ENCODE data around the gene SPON1.

The SPON1 gene

DNA sequence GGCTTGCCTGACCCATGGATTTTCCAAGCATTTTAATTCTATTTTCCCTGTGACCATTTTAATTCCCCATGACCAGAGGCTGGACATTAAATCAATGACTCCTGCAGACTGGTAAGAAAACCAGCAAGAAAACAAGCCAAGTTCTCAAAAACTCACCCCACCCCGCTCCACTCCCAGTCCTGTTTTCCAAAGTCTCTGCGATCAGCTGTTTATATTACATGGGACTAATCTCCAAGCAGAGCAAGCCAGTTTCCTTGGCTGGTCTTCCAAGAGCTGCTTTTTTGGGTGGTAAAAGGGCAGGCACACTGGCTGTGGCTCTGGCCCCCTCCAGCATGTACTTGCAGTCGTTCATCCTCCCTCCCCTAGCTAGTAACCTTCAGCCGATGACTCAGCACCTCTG, 298.5 kb downstream of the SPON1 start:
- no peak overlapping the region for H2BK5ac ChIP-seq (ENCODE audit: low read depth, low read length, poor library complexity, severe bottlenecking)
- H2BK12ac ChIP-seq (ENCODE audit: low read length in 2 of 2): no peak overlapping the region
- H4K8ac ChIP-seq (ENCODE audit: low read length): no peak overlapping the region
- H3K4me3 ChIP-seq (ENCODE audit: insufficient read depth in 1 of 2, low read depth in 1 of 2, low read length in 2 of 2): no peak overlapping the region
- no peak overlapping the region for H3K14ac ChIP-seq (ENCODE audit: low read length in 2 of 2)
- 93% methylated on average over 3 of the region's 4 CpGs for WGBS
- H3K36me3 ChIP-seq (ENCODE audit: control insufficient read depth in 1 of 2, insufficient read depth in 2 of 2, low read depth in 1 of 2, low read length in 2 of 2): peaks cover 16 to 47% of the 10 kb centered on the region in 2 experiments
- no peak overlapping the region for H4K91ac ChIP-seq (ENCODE audit: low read length)
- no peak overlapping the region for H3K27ac ChIP-seq (ENCODE audit: low read length, poor library complexity, severe bottlenecking)
- H3K4me2 ChIP-seq (ENCODE audit: low read length, poor library complexity, severe bottlenecking): no peak overlapping the region
- no peak overlapping the region for H2BK15ac ChIP-seq (ENCODE audit: low read depth, poor library complexity, severe bottlenecking)
- no peaks in the 10 kb centered on the region for H3K27me3 ChIP-seq (ENCODE audit: control insufficient read depth in 1 of 2, insufficient read depth in 1 of 2, low read length in 2 of 2)
- H3K79me1 ChIP-seq (replicated peaks; ENCODE audit: low read length, poor library complexity, severe bottlenecking): no peaks in the 10 kb centered on the region
- no peak overlapping the region for H2AK5ac ChIP-seq (ENCODE audit: low read length, severe bottlenecking)
- no peak overlapping the region for H2AFZ ChIP-seq (ENCODE audit: low read depth, low read length)
- H2BK120ac ChIP-seq (ENCODE audit: low read depth, low read length): no peak overlapping the region
- H3K9me3 ChIP-seq (ENCODE audit: control insufficient read depth, low read length): no peaks in the 10 kb centered on the region
- no peak overlapping the region for H3K4ac ChIP-seq (ENCODE audit: low read depth in 1 of 2, low read length in 2 of 2)
- H3K9ac ChIP-seq (ENCODE audit: low read length): no peak overlapping the region
- no peak for DNase-seq
- H3K23ac ChIP-seq (ENCODE audit: low read length in 2 of 2): no peak overlapping the region
- peaks cover 12% of the 10 kb centered on the region for H3K4me1 ChIP-seq (ENCODE audit: control insufficient read depth, insufficient read depth, low read depth, low read length)
- H3K18ac ChIP-seq (ENCODE audit: low read depth in 1 of 2, low read length in 2 of 2): no peak overlapping the region

GRCh38 chr11:14262271-14262846, 299.8 kb downstream of the SPON1 start:
- no peak for DNase-seq
- no peak overlapping the region for H2AK5ac ChIP-seq (ENCODE audit: low read length, severe bottlenecking)
- no peak overlapping the region for H3K4ac ChIP-seq (ENCODE audit: low read depth in 1 of 2, low read length in 2 of 2)
- no peak overlapping the region for H2BK15ac ChIP-seq (ENCODE audit: low read depth, poor library complexity, severe bottlenecking)
- H3K36me3 ChIP-seq (ENCODE audit: control insufficient read depth in 1 of 2, insufficient read depth in 2 of 2, low read depth in 1 of 2, low read length in 2 of 2): peaks cover 16 to 49% of the 10 kb centered on the region in 2 experiments
- no peak overlapping the region for H2BK5ac ChIP-seq (ENCODE audit: low read depth, low read length, poor library complexity, severe bottlenecking)
- H3K27ac ChIP-seq (ENCODE audit: low read length, poor library complexity, severe bottlenecking): no peak overlapping the region
- no peak overlapping the region for H3K23ac ChIP-seq (ENCODE audit: low read length in 2 of 2)
- no peak overlapping the region for H3K4me3 ChIP-seq (ENCODE audit: insufficient read depth in 1 of 2, low read depth in 1 of 2, low read length in 2 of 2)
- H3K4me2 ChIP-seq (ENCODE audit: low read length, poor library complexity, severe bottlenecking): no peak overlapping the region
- no peak overlapping the region for H2BK120ac ChIP-seq (ENCODE audit: low read depth, low read length)
- no peak overlapping the region for H3K18ac ChIP-seq (ENCODE audit: low read depth in 1 of 2, low read length in 2 of 2)
- WGBS: 94% methylated on average over 8 of the region's 8 CpGs
- no peak overlapping the region for H2AFZ ChIP-seq (ENCODE audit: low read depth, low read length)
- no peak overlapping the region for H4K91ac ChIP-seq (ENCODE audit: low read length)
- H3K14ac ChIP-seq (ENCODE audit: low read length in 2 of 2): no peak overlapping the region
- no peaks in the 10 kb centered on the region for H3K27me3 ChIP-seq (ENCODE audit: control insufficient read depth in 1 of 2, insufficient read depth in 1 of 2, low read length in 2 of 2)
- H2BK12ac ChIP-seq (ENCODE audit: low read length in 2 of 2): no peak overlapping the region
- H3K79me1 ChIP-seq (replicated peaks; ENCODE audit: low read length, poor library complexity, severe bottlenecking): no peaks in the 10 kb centered on the region
- no peak overlapping the region for H3K9ac ChIP-seq (ENCODE audit: low read length)
- peaks cover 12% of the 10 kb centered on the region for H3K4me1 ChIP-seq (ENCODE audit: control insufficient read depth, insufficient read depth, low read depth, low read length)
- H4K8ac ChIP-seq (ENCODE audit: low read length): no peak overlapping the region
- no peaks in the 10 kb centered on the region for H3K9me3 ChIP-seq (ENCODE audit: control insufficient read depth, low read length)

- Histone ChIP-seq H2BK120ac (ENCODE audit: low read depth, low read length) (no peak overlapping the region), H3K4me2 (ENCODE audit: low read length, poor library complexity, severe bottlenecking) (no peak overlapping the region), H2BK15ac (ENCODE audit: low read depth, poor library complexity, severe bottlenecking) (no peak overlapping the region), H3K18ac (ENCODE audit: low read depth in 1 of 2, low read length in 2 of 2) (no peak overlapping the region), H3K36me3 (ENCODE audit: control insufficient read depth in 1 of 2, insufficient read depth in 2 of 2, low read depth in 1 of 2, low read length in 2 of 2) (peaks cover 26 to 50% of the 10 kb centered on the region in 2 experiments), H3K79me1 (replicated peaks; ENCODE audit: low read length, poor library complexity, severe bottlenecking) (peaks cover 4% of the 10 kb centered on the region), H3K27ac (ENCODE audit: low read length, poor library complexity, severe bottlenecking) (no peak overlapping the region), H3K14ac (ENCODE audit: low read length in 2 of 2) (no peak overlapping the region), H3K9me3 (ENCODE audit: control insufficient read depth, low read length) (no peaks in the 10 kb centered on the region), H3K4me1 (ENCODE audit: control insufficient read depth, insufficient read depth, low read depth, low read length) (no peaks in the 10 kb centered on the region), H2AK5ac (ENCODE audit: low read length, severe bottlenecking) (no peak overlapping the region), H3K27me3 (ENCODE audit: control insufficient read depth in 1 of 2, insufficient read depth in 1 of 2, low read length in 2 of 2) (no peaks in the 10 kb centered on the region), H3K23ac (ENCODE audit: low read length in 2 of 2) (no peak overlapping the region), H2AFZ (ENCODE audit: low read depth, low read length) (no peak overlapping the region), H4K91ac (ENCODE audit: low read length) (no peak overlapping the region), H2BK12ac (ENCODE audit: low read length in 2 of 2) (no peak overlapping the region), H3K9ac (ENCODE audit: low read length) (no peak overlapping the region), H3K4ac (ENCODE audit: low read depth in 1 of 2, low read length in 2 of 2) (no peak overlapping the region), H3K4me3 (ENCODE audit: insufficient read depth in 1 of 2, low read depth in 1 of 2, low read length in 2 of 2) (no peak overlapping the region), H4K8ac (ENCODE audit: low read length) (no peak overlapping the region), H2BK5ac (ENCODE audit: low read depth, low read length, poor library complexity, severe bottlenecking) (no peak overlapping the region)
- 100% methylated on average over 2 of the region's 2 CpGs for WGBS
- DNase-seq: no peak
Measured at GRCh38 chr11:14264966-14265365, 302.4 kb downstream of the SPON1 start.

- Histone ChIP-seq H2BK5ac (ENCODE audit: low read depth, low read length, poor library complexity, severe bottlenecking) (no peak overlapping the region), H3K23ac (ENCODE audit: low read length in 2 of 2) (no peak overlapping the region), H3K4ac (ENCODE audit: low read depth in 1 of 2, low read length in 2 of 2) (no peak overlapping the region), H2BK15ac (ENCODE audit: low read depth, poor library complexity, severe bottlenecking) (no peak overlapping the region), H3K9me3 (ENCODE audit: control insufficient read depth, low read length) (no peaks in the 10 kb centered on the region), H2AK5ac (ENCODE audit: low read length, severe bottlenecking) (no peak overlapping the region), H3K27ac (ENCODE audit: low read length, poor library complexity, severe bottlenecking) (no peak overlapping the region), H3K4me2 (ENCODE audit: low read length, poor library complexity, severe bottlenecking) (no peak overlapping the region), H3K27me3 (ENCODE audit: control insufficient read depth in 1 of 2, insufficient read depth in 1 of 2, low read length in 2 of 2) (no peaks in the 10 kb centered on the region), H3K4me1 (ENCODE audit: control insufficient read depth, insufficient read depth, low read depth, low read length) (no peaks in the 10 kb centered on the region), H4K91ac (ENCODE audit: low read length) (no peak overlapping the region), H2AFZ (ENCODE audit: low read depth, low read length) (no peak overlapping the region), H3K18ac (ENCODE audit: low read depth in 1 of 2, low read length in 2 of 2) (no peak overlapping the region), H2BK12ac (ENCODE audit: low read length in 2 of 2) (no peak overlapping the region), H3K14ac (ENCODE audit: low read length in 2 of 2) (no peak overlapping the region), H2BK120ac (ENCODE audit: low read depth, low read length) (no peak overlapping the region), H3K9ac (ENCODE audit: low read length) (no peak overlapping the region), H3K4me3 (ENCODE audit: insufficient read depth in 1 of 2, low read depth in 1 of 2, low read length in 2 of 2) (no peak overlapping the region), H3K79me1 (replicated peaks; ENCODE audit: low read length, poor library complexity, severe bottlenecking) (peaks cover 7% of the 10 kb centered on the region), H3K36me3 (ENCODE audit: control insufficient read depth in 1 of 2, insufficient read depth in 2 of 2, low read depth in 1 of 2, low read length in 2 of 2) (peaks cover 27 to 63% of the 10 kb centered on the region in 2 experiments), H4K8ac (ENCODE audit: low read length) (no peak overlapping the region)
- WGBS: 100% methylated on average over 1 of the region's 1 CpG
- DNase-seq: no peak
Measured at GRCh38 chr11:14266622-14267021, 304.1 kb downstream of the SPON1 start.
